Heart left ventricle (tissue), 13 donors: Measurements from ENCODE around the gene TASP1.
"Not testable (repeated sequence)": the region's sequence is repeated elsewhere in the genome, so short reads cannot be mapped to it uniquely, and the experiment has no call there.

Experiments used
- CTCF ChIP-seq, 12 donors: fragments of 200-600 bp; sonication (generic) in 4 of 12; IDR thresholded peaks; one replicate each; pipeline versions ENCODE4 v1.5.0 to v1.8.0; 2018 to 2022; ENCODE audit warnings: antibody characterized with exemption in 12 of 12, mild to moderate bottlenecking in 5 of 12
- POLR2A ChIP-seq, 2 donors: fragments of 450-650 bp; IDR thresholded peaks; one replicate each; pipeline ENCODE4 v1.6.1; 2017; ENCODE audit warnings: antibody characterized with exemption in 2 of 2, mild to moderate bottlenecking in 2 of 2, moderate library complexity in 2 of 2
- donor health status: ischemic (EF 13 %, LVEDD 7.1; RV severe dilation, severe dysfunction).
- donor health status: DM: no; HTN: yes; CAD: no.
- donor health status: DM: no; HTN: no; CAD: no.
- donor health status: ischemic (EF 25% LVEDD 6.9; RV normal size, moderate dysfunction).
- donor health status: ischemic (EF 25% LVEDD 5.7; RV mildly dilated, moderate dysfunction).
- donor health status: ischemic (EF 35%, LVEDD 5.7; RV mildly dilated, moderate dysfunction).
- donor health status: nonischemic (EF 11% LVEDD 7.7; RV severe dilation, severe dysfunction).
- donor health status: DM: yes; HTN: yes; CAD: no.
- donor health status: PGD.
- donor health status: ischemic (EF 29% LVEDD 5.4; RV normal size, mild dysfunction).
- donor health status: nonischemic (EF 23%, LVEDD 6.1; RV moderate dilation, normal function).

GRCh38 chr20:13357782-13358181, 280.9 kb downstream of the TASP1 start:
- TF ChIP-seq CTCF, POLR2A (IDR thresholded peaks at IDR 0.05): not testable (repeated sequence)
